Measurements from ENCODE around the gene DHX57.

DNA sequence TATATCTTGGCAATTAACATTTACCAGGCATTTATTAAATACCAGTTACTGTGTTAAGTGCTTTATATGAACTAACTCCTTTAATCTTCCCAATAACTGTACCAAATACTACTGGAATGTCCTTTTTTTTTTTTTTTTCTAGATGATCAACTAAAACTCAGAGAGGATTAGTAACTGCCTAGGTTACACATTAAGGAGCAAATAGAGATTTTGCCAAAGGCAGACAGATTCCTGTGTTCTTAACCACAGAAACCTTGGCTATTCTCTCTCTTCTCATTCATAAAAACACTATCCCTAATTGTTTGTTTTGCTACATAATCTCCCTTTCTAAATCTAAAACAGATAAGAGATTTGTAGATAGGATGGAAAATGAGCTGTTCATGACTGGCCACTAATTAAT lies 13.3 kb downstream of the DHX57 start:
- TF ChIP-seq, protein P1, sequence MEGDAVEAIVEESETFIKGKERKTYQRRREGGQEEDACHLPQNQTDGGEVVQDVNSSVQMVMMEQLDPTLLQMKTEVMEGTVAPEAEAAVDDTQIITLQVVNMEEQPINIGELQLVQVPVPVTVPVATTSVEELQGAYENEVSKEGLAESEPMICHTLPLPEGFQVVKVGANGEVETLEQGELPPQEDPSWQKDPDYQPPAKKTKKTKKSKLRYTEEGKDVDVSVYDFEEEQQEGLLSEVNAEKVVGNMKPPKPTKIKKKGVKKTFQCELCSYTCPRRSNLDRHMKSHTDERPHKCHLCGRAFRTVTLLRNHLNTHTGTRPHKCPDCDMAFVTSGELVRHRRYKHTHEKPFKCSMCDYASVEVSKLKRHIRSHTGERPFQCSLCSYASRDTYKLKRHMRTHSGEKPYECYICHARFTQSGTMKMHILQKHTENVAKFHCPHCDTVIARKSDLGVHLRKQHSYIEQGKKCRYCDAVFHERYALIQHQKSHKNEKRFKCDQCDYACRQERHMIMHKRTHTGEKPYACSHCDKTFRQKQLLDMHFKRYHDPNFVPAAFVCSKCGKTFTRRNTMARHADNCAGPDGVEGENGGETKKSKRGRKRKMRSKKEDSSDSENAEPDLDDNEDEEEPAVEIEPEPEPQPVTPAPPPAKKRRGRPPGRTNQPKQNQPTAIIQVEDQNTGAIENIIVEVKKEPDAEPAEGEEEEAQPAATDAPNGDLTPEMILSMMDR (conservative IDR thresholded peaks at IDR 0.05): no peak
- no peak for TF ChIP-seq ZFX (IDR thresholded peaks at IDR 0.05)
